Aorta (tissue), 5 donors: ENCODE data around the gene GK. TPM values are rescaled to one million over a fixed set of nuclear protein-coding genes. Genes with fewer than 3 reads are reported as not detected.

Experiments
- ATAC-seq: fragments of 200-7000 bp; cut with Tn5 transposase; one replicate; pipeline ENCODE4 v1.9.1; 2022; ENCODE audit warnings: moderate library complexity; ENCODE audit not compliant: low FRiP score
- DNase-seq, 2 donors: peaks; one replicate each; pipeline ENCODE4 v3.0.0-alpha.2; 2020
- H3K27ac ChIP-seq, 2 donors: one replicate each; pipeline ENCODE4 v1.5.1; 2013; ENCODE audit warnings: low read length in 2 of 2, mild to moderate bottlenecking in 2 of 2, moderate library complexity in 2 of 2, control low read depth in 1 of 2, inconsistent platforms in 1 of 2, low read depth in 1 of 2
- H3K27me3 ChIP-seq, 2 donors: one replicate each; pipeline ENCODE4 v1.6.1; 2013; ENCODE audit warnings: control low read depth in 1 of 2, low read length in 1 of 2, mild to moderate bottlenecking in 1 of 2, moderate library complexity in 1 of 2; ENCODE audit not compliant: insufficient read depth in 2 of 2, control insufficient read depth in 1 of 2
- H3K36me3 ChIP-seq, 2 donors: one replicate each; pipeline ENCODE4 v1.6.1; 2013; ENCODE audit warnings: control low read depth in 1 of 2, low read length in 1 of 2, mild to moderate bottlenecking in 1 of 2; ENCODE audit not compliant: insufficient read depth in 2 of 2, control insufficient read depth in 1 of 2
- H3K4me1 ChIP-seq, 2 donors: one replicate each; pipeline ENCODE4 v1.6.1; 2013; ENCODE audit warnings: low read length in 2 of 2, control low read depth in 1 of 2, mild to moderate bottlenecking in 1 of 2, moderate library complexity in 1 of 2; ENCODE audit not compliant: insufficient read depth in 2 of 2, control insufficient read depth in 1 of 2
- H3K4me3 ChIP-seq, 2 donors: one replicate each; pipeline ENCODE4 v1.5.1; 2013; ENCODE audit warnings: low read length in 2 of 2, control low read depth in 1 of 2, mild to moderate bottlenecking in 1 of 2
- H3K9me3 ChIP-seq: one replicate; pipeline ENCODE4 v1.6.1; 2013; ENCODE audit warnings: mild to moderate bottlenecking, low read length; ENCODE audit not compliant: control insufficient read depth
- WGBS, 2 donors: extraction: QIAGEN DNeasy Blood & Tissue Kit; methylation state at CpG; one replicate each; pipeline ENCODE4 v1.1.7; 2013; 5-methylcytosine and 5-hydroxymethylcytosine counted together
- intact Hi-C, 2 donors: fragments of 100-400 bp; cut with DNase I; formaldehyde crosslinking; loops; one replicate each; pipeline versions ENCODE4 v1.14.2 to v1.15.0; 2022
- polyA plus RNA-seq, 2 donors: library from polyadenylated mRNA; stranded (reverse); fragments of 200-250 nt; gene quantifications; one replicate each; pipeline ENCODE4 v1.2.3, GENCODE V29; 2013
- total RNA-seq, 2 donors: library from RNA; stranded (reverse); fragmentation: NEBNext Ultra II Directional; extraction: Animal tissue kit (Norgen Biotek cat#: 25700); gene quantifications; one replicate each; pipeline ENCODE4 v1.2.1, GENCODE V29; 2021
- donor health status: healthy with polysubstance abuse.
- donor health status: Bipolar disorder and iron deficiency.
- donor health status: DM: no; HTN: no; CAD: no.
- donor health status: DM: no; HTN: no; CAD: no.
- donor health status: DM: yes; HTN: yes; CAD: no.

The GK gene
- total and polyA plus RNA-seq, 4 donors = 2.5 to 14.3 (median 13.7) TPM

- DNase-seq (no peak), ATAC-seq (no peak)
- Histone ChIP-seq H3K36me3 (peaks cover 0 to 1% of the 10 kb centered on the region in 2 donors), H3K4me3 (no peak overlapping the region), H3K4me1 (no peaks in the 10 kb centered on the region), H3K27me3 (no peaks in the 10 kb centered on the region), H3K9me3 (no peaks in the 10 kb centered on the region), H3K27ac (no peak overlapping the region)
- WGBS, 2 donors = 72 to 94% methylated on average over 3 of the region's 3 CpGs
- intact Hi-C loops = no loop called here
Observed at GRCh38 chrX:30674799-30675198, 21.6 kb downstream of the GK start.

GRCh38 chrX:30679369-30679768 lies 26.1 kb downstream of the GK start:
- intact Hi-C loops = no loop called here
- no peak overlapping the region for H3K4me3 ChIP-seq
- H3K36me3 ChIP-seq = no peaks in the 10 kb centered on the region
- no peak for ATAC-seq
- no peaks in the 10 kb centered on the region for H3K4me1 ChIP-seq
- no peak overlapping the region for H3K27ac ChIP-seq
- H3K9me3 ChIP-seq = no peaks in the 10 kb centered on the region
- no peak for DNase-seq
- no peaks in the 10 kb centered on the region for H3K27me3 ChIP-seq
- WGBS, 2 donors = 90 to 95% methylated on average over 6 of the region's 6 CpGs

GRCh38 chrX:30680618-30681017 lies 27.4 kb downstream of the GK start:
- Histone ChIP-seq H3K4me1 (no peaks in the 10 kb centered on the region), H3K27me3 (no peaks in the 10 kb centered on the region), H3K4me3 (no peak overlapping the region), H3K27ac (no peak overlapping the region), H3K36me3 (no peaks in the 10 kb centered on the region), H3K9me3 (no peaks in the 10 kb centered on the region)
- DNase-seq (no peak), ATAC-seq (no peak)
- intact Hi-C loops = no loop called here
- 77 to 95% methylated on average over 1 of the region's 1 CpG for WGBS, 2 donors

- H3K27me3 ChIP-seq = no peaks in the 10 kb centered on the region
- DNase-seq (no peak), ATAC-seq (no peak)
- no peak overlapping the region for H3K27ac ChIP-seq
- no peak overlapping the region for H3K4me3 ChIP-seq
- no peaks in the 10 kb centered on the region for H3K9me3 ChIP-seq
- intact Hi-C loops = no loop called here
- 59 to 73% methylated on average over 2 of the region's 2 CpGs for WGBS, 2 donors
- no peaks in the 10 kb centered on the region for H3K36me3 ChIP-seq
- H3K4me1 ChIP-seq = no peaks in the 10 kb centered on the region
Observed at GRCh38 chrX:30688641-30689040, 35.4 kb downstream of the GK start.

GRCh38 chrX:30689116-30689515 lies 35.9 kb downstream of the GK start:
- H3K9me3 ChIP-seq = no peaks in the 10 kb centered on the region
- H3K27ac ChIP-seq = no peak overlapping the region
- DNase-seq (no peak), ATAC-seq (no peak)
- H3K36me3 ChIP-seq = no peaks in the 10 kb centered on the region
- no peaks in the 10 kb centered on the region for H3K27me3 ChIP-seq
- intact Hi-C loops = no loop called here
- H3K4me1 ChIP-seq = no peaks in the 10 kb centered on the region
- H3K4me3 ChIP-seq = no peak overlapping the region

GRCh38 chrX:30690330-30690729 lies 37.1 kb downstream of the GK start:
- H3K4me3 ChIP-seq = no peak overlapping the region
- no peaks in the 10 kb centered on the region for H3K9me3 ChIP-seq
- H3K4me1 ChIP-seq = no peaks in the 10 kb centered on the region
- DNase-seq (no peak), ATAC-seq (no peak)
- WGBS, 2 donors = 19 to 20% methylated on average over 3 of the region's 3 CpGs
- H3K27ac ChIP-seq = no peak overlapping the region
- no peaks in the 10 kb centered on the region for H3K27me3 ChIP-seq
- H3K36me3 ChIP-seq = no peaks in the 10 kb centered on the region
- intact Hi-C loops = no loop called here

- Histone ChIP-seq H3K4me3 (no peak overlapping the region), H3K27me3 (no peaks in the 10 kb centered on the region), H3K36me3 (no peaks in the 10 kb centered on the region), H3K27ac (no peak overlapping the region), H3K4me1 (no peaks in the 10 kb centered on the region), H3K9me3 (no peaks in the 10 kb centered on the region)
- no peak for DNase-seq
- ATAC-seq = no peak
- WGBS, 2 donors = 49 to 57% methylated on average over 4 of the region's 4 CpGs
- intact Hi-C loops = no loop called here
Observed at GRCh38 chrX:30693999-30694650, 40.9 kb downstream of the GK start.

GRCh38 chrX:30702736-30703135 lies 49.5 kb downstream of the GK start:
- Histone ChIP-seq H3K4me3 (no peak overlapping the region), H3K27ac (no peak overlapping the region), H3K9me3 (no peaks in the 10 kb centered on the region), H3K36me3 (no peaks in the 10 kb centered on the region), H3K27me3 (no peaks in the 10 kb centered on the region), H3K4me1 (no peaks in the 10 kb centered on the region)
- WGBS, 2 donors = 48 to 64% methylated on average over 2 of the region's 2 CpGs
- DNase-seq (no peak), ATAC-seq (no peak)
- intact Hi-C loops = no loop called here

GRCh38 chrX:30706216-30706775 lies 53.1 kb downstream of the GK start:
- 88 to 94% methylated on average over 3 of the region's 3 CpGs for WGBS, 2 donors
- Histone ChIP-seq H3K36me3 (no peaks in the 10 kb centered on the region), H3K4me1 (no peaks in the 10 kb centered on the region), H3K27me3 (no peaks in the 10 kb centered on the region), H3K27ac (no peak overlapping the region), H3K9me3 (no peaks in the 10 kb centered on the region), H3K4me3 (no peak overlapping the region)
- ATAC-seq = no peak
- intact Hi-C loops = no loop called here
- no peak for DNase-seq
